Activated naive CD8-positive, alpha-beta T cell treated with anti-CD3 and anti-CD28 coated beads for 36 hours (primary cell): ENCODE measurements around the gene EIF1. TPM values are rescaled to one million over a fixed set of nuclear protein-coding genes. Genes with fewer than 3 reads are reported as not detected.

Experiments used
- DNase-seq: peaks from one replicate; pipeline ENCODE4 v3.0.0; 2021
- H3K27ac Mint-ChIP-seq: one replicate; pipeline ENCODE4 v1.8.0; 2022; ENCODE audit warnings: mild to moderate bottlenecking, moderate library complexity, mixed read lengths
- H3K27me3 Mint-ChIP-seq: one replicate; pipeline ENCODE4 v1.8.0; 2022; ENCODE audit warnings: mild to moderate bottlenecking, mixed read lengths
- H3K36me3 Mint-ChIP-seq: one replicate; pipeline ENCODE4 v1.8.0; 2021; ENCODE audit warnings: mild to moderate bottlenecking, mixed read lengths
- H3K4me1 Mint-ChIP-seq: one replicate; pipeline ENCODE4 v1.8.0; 2021; ENCODE audit warnings: mixed read lengths
- H3K4me3 Mint-ChIP-seq: one replicate; pipeline ENCODE4 v1.8.0; 2022; ENCODE audit warnings: mild to moderate bottlenecking, moderate library complexity, mixed read lengths
- H3K9me3 Mint-ChIP-seq: one replicate; pipeline ENCODE4 v1.8.0; 2022; ENCODE audit warnings: mixed read lengths
- total RNA-seq, 2 experiments: library from RNA; stranded (reverse); gene quantifications; one replicate each; pipeline ENCODE4 v1.2.3, GENCODE V29; 2021

EIF1 gene
- total RNA-seq, 2 experiments from 2014 or later, result 1,196 to 1,277 TPM

DNA sequence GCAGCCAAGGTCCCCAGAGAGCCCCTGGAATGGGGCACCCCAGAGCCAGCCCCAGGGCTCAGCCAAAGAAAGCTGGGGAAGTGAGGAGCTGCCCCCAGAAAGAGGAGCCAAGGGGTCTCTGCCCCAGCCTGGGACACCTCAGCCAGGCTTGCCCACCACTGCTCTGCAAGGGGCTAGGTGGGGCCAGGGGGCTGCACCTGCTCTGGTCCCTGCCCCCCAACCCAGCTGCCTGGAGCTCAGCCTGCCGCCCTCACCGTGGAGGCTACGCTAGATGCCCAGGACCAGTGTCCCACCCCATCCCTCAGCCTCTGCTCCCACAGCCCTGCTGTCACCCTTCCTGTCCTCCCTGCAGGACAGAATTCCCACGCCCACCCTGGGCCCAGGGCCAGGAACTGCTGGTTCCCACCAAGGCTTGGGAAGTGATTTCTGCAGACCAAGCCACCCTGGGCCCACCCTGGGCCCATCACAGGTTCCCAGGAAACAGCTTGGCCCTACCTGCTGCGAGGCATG is 36.2 kb upstream of the EIF1 start:
- H3K9me3 Mint-ChIP-seq, result no peaks in the 10 kb centered on the region
- no peak overlapping the region for H3K27ac Mint-ChIP-seq
- H3K4me1 Mint-ChIP-seq, result peaks cover 5% of the 10 kb centered on the region
- H3K4me3 Mint-ChIP-seq, result no peak overlapping the region
- DNase-seq, result no peak
- no peaks in the 10 kb centered on the region for H3K36me3 Mint-ChIP-seq
- no peaks in the 10 kb centered on the region for H3K27me3 Mint-ChIP-seq

DNA sequence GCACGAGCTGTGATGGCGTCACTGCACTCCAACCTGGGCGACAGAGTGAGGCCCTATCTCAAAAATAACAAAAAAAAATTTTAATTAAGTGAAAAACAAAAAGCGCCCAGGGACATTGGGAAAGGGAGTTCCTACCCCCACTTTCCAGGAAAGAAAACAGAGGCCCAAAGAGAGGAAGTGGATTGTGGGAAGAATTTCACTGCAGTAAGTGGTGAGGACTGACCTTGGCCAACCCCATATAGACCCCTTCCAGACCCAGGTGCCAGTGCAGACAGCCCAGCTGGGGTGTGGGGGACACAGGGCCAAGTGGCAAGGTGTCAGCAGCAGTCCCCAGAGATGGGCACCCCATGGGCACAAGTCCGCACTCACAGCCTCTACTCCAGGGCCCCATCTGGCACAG is 35.3 kb upstream of the EIF1 start:
- DNase-seq, result no peak
- Mint-ChIP-seq H3K4me3 (no peak overlapping the region), H3K4me1 (peaks cover 2% of the 10 kb centered on the region), H3K27ac (no peak overlapping the region), H3K9me3 (no peaks in the 10 kb centered on the region), H3K36me3 (no peaks in the 10 kb centered on the region), H3K27me3 (no peaks in the 10 kb centered on the region)

DNA sequence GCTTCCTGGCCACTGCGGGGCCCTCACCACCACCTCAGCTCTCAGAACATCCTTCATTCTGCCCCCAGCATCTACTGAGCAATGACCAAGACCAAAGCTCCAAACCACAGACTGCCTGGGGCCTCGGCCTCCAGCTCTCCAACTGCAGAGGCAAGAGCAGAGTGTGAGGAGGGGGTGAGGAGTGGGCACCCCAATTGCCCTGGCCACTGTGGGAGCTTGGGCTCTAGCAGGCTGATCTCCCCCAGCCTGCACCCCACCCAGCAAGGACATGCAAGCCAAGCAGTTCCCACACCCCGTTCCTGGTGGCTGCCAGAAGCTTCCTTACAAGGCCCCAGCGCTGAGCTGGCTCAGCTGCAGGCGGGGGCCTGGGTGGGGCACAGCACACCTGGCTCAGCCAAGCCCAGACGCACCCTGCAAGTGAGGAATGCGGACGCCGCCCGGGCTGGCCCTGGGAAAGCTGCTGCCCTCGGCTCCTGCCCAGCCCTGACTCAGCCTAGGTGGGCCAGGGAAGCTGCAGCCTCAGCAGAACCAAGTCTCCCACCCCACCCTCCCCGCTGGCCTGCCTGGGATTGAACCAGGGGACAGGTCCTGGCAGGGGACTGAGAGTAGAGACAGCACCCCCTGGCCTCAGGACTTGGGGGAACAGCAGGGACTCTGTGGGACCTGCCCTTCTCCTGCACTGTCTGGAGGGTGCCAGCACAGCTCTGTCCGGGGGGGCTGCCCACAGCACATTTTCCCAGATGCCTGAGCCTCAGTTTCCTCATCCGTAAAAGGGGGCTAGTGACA is 34.6 kb upstream of the EIF1 start:
- Mint-ChIP-seq H3K4me3 (no peak overlapping the region), H3K36me3 (no peaks in the 10 kb centered on the region), H3K27ac (no peak overlapping the region), H3K9me3 (no peaks in the 10 kb centered on the region), H3K4me1 (no peaks in the 10 kb centered on the region), H3K27me3 (no peaks in the 10 kb centered on the region)
- no peak for DNase-seq

DNA sequence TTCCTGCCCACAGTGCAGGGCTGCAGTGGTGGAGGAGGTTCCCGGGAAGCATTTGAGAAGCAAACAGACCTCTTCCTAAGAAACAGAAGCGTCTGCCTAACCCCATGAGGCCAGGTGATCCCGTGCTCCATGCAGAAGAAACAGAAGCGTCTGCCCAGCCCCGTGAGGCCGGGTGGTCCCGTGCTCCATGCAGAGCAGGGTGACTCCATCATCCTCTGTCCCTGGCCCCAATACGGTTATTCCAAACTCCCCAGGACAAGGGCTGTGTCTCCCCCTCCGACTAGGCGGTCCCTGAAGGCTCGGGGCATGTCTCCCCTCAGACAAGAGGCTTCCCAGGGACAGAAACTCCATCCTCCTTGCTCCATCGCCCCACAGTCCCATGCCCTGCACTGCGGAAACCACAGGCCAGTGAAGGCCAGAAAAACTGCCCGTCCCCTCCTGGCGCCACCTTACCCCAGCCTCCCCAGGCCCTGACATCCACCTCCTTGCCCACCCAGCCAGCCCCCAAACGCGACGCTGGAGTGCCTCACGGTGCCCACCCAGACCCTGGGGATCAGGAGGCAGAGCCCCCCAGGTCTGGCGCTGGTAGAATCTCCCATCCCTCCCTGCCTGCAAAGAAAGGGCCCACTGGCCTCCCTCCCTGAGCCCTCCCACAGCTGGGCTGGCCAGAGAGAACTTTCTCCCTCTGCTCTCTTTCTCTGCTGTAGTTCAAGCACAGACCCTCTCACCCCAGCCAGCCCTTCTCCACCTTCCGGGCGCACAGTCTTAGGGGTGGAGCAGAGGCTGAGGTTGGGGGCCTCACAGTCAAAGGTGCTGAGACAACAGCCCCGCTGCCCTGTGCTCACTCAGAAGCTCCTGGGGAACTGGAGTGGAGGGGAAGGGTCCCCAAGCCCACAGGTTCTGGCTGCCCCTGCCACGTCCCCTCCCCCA is 33.7 kb upstream of the EIF1 start:
- no peaks in the 10 kb centered on the region for H3K9me3 Mint-ChIP-seq
- no peaks in the 10 kb centered on the region for H3K4me1 Mint-ChIP-seq
- no peak for DNase-seq
- no peaks in the 10 kb centered on the region for H3K27me3 Mint-ChIP-seq
- no peak overlapping the region for H3K27ac Mint-ChIP-seq
- no peaks in the 10 kb centered on the region for H3K36me3 Mint-ChIP-seq
- no peak overlapping the region for H3K4me3 Mint-ChIP-seq

DNA sequence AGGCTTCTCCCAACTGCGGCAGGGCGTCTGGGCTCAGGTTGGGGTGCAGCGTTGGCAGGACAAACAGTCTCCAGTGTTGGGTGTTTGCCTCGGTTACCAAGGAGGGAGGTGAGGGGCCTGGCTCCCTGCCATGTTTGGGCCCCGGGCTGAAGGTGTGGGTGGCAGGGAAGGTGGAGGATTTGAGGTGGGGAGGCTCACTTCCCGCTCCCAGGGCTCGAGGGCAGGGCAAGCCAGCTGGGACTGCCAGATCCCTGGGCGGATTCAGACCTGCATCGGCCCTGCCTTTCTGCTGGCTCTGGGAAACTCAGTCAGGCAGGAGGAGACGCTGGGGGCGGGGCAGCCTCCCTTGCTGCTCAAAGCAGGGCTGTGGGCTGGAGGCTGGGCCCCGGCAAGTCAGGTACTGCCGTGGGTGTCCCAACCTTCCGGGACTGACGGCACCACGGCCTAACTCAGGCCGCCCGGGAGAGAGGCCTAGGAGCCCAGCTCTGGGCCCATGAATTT is 33.0 kb upstream of the EIF1 start:
- H3K36me3 Mint-ChIP-seq, result no peaks in the 10 kb centered on the region
- H3K27me3 Mint-ChIP-seq, result no peaks in the 10 kb centered on the region
- no peaks in the 10 kb centered on the region for H3K4me1 Mint-ChIP-seq
- no peak overlapping the region for H3K27ac Mint-ChIP-seq
- DNase-seq, result no peak
- H3K9me3 Mint-ChIP-seq, result no peaks in the 10 kb centered on the region
- H3K4me3 Mint-ChIP-seq, result no peak overlapping the region

DNA sequence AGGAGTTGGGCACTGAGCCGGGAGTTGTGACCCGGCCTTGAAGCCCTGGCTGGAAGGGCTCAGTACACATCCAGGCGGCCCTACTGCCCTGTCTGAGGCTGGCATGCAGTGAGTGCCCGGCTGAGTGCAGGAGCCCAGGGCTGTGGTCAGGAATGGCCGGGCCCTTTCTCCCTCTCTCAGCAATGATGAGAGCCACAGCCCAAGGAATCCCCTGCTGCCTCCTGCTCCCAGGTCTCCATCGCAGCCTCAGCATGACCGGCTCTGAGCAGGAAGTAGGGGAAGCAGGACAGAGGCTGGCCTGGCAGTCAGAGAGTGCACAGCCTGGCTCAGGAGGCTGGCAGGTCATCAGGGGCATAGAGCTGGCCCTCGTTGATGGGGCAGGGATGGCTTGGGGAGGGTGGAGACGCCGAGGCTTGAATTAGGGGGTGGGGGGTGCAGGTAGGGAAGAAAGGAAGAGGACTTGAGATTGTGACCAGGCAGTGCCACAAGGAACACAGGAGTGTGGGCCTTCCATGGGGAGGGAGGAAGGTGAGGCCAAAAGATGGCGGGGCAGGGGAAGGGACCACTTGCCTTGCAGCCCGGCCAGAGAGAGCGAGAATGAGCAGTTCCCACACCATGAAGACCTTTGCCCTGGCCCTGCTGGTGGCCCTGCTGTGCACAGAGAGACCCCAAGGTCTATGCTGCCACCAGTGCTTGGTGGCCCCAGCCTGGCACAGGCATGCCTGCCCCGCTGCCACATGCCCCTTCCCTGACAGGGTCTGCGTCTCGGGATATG is 32.2 kb upstream of the EIF1 start:
- Mint-ChIP-seq H3K9me3 (no peaks in the 10 kb centered on the region), H3K36me3 (no peaks in the 10 kb centered on the region), H3K27ac (no peak overlapping the region), H3K4me1 (no peaks in the 10 kb centered on the region), H3K4me3 (no peak overlapping the region), H3K27me3 (no peaks in the 10 kb centered on the region)
- DNase-seq, result no peak

DNA sequence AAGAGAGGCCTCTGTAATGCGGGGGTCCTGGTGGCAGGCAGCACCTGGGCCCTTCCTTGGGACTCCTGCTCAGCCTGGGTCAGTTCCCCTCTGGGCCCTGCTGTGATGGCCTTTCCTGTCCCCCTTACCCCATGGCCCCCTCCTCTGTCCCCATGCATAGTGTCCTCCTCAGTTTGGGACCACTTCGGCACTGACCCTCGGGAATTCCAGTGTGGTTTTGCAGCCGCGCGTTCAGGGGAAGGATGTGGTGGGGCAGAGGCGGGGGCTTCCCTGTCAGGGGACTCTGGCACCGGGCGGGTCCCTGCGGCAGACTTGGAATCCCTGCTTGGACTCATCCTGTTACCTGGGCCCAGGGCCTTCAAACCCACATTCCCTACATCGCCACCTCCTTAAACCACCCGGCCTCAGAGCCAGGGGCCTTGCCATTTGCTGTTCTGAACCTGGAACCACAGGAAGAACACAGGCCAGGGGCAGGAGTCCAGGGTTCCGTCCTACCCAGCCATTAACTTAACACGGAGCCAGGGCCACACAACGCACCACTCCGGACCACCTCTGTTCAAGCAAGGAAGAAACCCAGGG is 31.4 kb upstream of the EIF1 start:
- H3K4me1 Mint-ChIP-seq, result no peaks in the 10 kb centered on the region
- no peaks in the 10 kb centered on the region for H3K9me3 Mint-ChIP-seq

DNA sequence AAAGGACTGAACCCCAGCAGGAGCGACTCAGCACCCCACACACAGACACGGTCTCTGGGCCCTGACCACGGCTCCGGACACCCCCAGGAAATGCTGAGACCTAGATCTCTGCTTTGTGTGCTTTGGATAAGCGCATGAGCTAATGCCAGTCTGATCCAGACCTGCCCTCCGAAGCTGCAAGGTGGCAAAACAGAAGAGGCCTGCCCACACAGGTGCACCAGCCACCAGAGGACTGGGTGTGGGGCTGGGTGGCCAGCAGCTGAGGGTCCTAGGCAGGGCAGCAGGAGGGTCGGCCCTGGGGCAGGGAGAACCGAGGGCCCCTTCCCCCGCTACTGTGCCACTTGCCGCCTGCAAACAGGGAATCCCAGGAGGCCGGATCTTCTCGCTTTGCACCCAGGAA is 30.7 kb upstream of the EIF1 start:
- Mint-ChIP-seq H3K4me3 (no peak overlapping the region), H3K9me3 (no peaks in the 10 kb centered on the region), H3K36me3 (no peaks in the 10 kb centered on the region), H3K27ac (no peak overlapping the region), H3K4me1 (no peaks in the 10 kb centered on the region), H3K27me3 (no peaks in the 10 kb centered on the region)
- DNase-seq, result no peak

More for the DNA sequence above, 31.4 kb upstream of the EIF1 start:
- Mint-ChIP-seq H3K27me3 (no peaks in the 10 kb centered on the region), H3K36me3 (no peaks in the 10 kb centered on the region), H3K27ac (no peak overlapping the region), H3K4me3 (no peak overlapping the region)
- DNase-seq, result no peak

DNA sequence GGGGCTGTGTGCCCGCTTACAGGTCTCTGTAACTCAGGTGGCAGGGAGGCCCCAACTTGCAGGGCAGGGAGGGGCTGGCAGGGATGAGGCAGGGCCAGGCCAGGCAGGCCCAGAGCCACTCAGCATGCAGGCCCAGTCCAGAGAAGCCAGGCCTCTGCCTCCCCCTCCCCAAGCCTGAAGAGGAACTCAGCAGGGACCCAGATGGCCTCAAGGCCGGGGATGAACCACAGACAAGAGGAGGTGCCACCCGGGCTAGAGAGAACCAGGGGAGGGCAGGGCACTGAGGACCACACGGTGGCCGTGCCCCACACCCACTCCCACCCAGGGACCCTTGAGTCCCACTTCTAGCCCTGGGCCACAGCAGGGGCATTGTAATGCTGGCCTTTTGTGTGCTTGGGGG is 29.8 kb upstream of the EIF1 start:
- Mint-ChIP-seq H3K36me3 (no peaks in the 10 kb centered on the region), H3K9me3 (no peaks in the 10 kb centered on the region), H3K27me3 (no peaks in the 10 kb centered on the region), H3K27ac (no peak overlapping the region), H3K4me1 (no peaks in the 10 kb centered on the region), H3K4me3 (no peak overlapping the region)
- no peak for DNase-seq

DNA sequence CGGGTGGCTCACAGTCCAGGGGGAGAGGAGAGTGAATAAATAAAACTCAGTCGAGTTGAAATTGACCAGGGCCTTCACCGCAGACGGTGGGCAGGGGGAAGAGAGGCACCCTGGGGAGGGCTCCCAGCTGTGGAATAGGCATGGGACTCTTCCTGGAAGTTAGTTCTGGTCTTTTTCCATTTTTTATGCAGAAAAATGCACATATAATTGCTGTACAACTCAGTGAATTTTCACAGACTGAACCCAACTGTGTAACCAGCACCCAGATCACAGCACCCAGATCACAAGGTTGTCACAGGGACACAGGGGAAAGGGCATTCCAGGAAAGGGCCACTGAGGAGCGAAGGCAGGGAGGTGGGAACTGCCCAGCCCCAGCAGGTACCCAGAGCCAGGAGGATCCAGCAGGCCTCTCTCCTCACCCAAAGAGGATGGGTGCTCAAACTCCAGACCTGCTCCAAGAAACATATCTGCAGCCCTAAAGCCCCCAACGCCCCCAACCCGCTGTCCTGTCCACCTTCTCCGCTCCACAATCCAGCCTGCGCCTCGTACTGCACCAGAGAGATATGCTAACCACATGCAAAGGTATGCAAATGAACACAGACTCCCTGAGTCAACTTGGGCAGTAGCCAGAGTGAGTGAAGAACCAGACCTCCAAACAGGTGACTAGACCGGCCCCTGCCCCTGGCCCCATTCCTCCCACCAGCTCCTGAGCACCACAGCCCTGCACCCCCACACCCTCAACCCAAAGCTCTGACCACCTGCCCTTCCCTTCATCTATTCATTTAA is 29.1 kb upstream of the EIF1 start:
- Mint-ChIP-seq H3K4me1 (peaks cover 4% of the 10 kb centered on the region), H3K27me3 (no peaks in the 10 kb centered on the region), H3K36me3 (no peaks in the 10 kb centered on the region), H3K4me3 (no peak overlapping the region), H3K9me3 (no peaks in the 10 kb centered on the region), H3K27ac (no peak overlapping the region)
- DNase-seq, result no peak

DNA sequence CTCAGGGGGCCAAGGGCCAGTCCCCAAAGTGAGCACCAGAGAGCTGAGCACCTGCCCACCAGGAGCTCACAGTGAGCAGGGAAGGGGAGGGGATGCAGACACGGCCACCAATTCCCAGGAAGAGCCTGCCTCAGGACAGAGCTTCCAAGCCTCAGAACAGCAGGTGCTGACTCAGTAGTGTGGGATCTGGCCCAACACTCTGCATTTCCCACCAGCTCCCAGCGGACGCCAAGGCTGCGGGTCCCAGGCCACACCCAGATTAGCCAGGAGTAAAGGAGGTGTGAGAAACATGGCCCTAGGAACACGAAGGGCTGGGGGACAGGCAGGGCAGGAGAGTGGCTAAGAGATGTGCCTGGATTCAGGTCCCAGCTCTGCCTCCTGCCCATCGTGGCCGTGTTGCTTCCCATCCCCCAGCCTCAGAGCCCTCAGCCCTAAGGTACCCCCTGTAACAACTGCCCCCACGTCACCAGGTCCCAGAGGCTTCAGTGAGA is 28.4 kb upstream of the EIF1 start:
- Mint-ChIP-seq H3K9me3 (no peaks in the 10 kb centered on the region), H3K4me1 (peaks cover 7% of the 10 kb centered on the region), H3K27ac (no peak overlapping the region), H3K36me3 (no peaks in the 10 kb centered on the region), H3K27me3 (no peaks in the 10 kb centered on the region), H3K4me3 (no peak overlapping the region)
- no peak for DNase-seq

DNA sequence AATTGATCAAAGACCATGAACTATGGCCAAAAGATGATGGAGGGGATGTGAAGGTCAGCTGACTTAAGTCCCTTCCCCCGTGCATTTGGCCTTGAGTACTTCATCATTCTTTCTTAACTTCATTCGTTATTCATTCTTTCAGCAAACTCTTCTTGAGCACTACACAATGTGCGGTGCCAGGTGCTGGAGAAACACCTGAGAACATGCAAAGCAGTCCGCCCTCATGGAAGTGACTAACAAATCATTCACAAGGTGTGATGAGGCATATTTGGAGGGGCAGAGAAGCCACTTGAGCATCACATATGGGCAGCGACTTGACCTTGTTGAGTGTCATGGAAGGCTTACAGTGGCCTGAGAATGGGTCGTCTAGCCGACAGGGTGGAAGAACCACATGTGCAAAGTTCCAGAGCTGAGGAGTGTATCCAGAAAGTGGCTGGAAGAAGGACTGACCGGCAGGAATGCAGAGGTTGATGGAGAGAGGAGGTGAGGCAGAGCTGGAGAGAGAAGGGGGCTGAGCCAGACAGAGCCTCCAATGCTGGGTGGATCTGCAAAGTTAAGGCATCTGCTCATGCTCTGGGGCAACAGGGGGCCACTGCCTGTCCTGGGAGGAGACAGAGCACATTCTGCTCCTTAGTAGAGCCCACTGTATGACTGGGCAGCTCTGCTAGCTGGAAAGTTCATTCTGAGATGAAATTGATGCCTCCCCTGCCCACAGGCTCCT is 25.1 kb upstream of the EIF1 start:
- H3K9me3 Mint-ChIP-seq, result no peaks in the 10 kb centered on the region
- H3K27ac Mint-ChIP-seq, result no peak overlapping the region
- H3K36me3 Mint-ChIP-seq, result no peaks in the 10 kb centered on the region
- H3K4me3 Mint-ChIP-seq, result no peak overlapping the region
- no peak for DNase-seq
- peaks cover 3% of the 10 kb centered on the region for H3K27me3 Mint-ChIP-seq
- H3K4me1 Mint-ChIP-seq, result peaks cover 25% of the 10 kb centered on the region

DNA sequence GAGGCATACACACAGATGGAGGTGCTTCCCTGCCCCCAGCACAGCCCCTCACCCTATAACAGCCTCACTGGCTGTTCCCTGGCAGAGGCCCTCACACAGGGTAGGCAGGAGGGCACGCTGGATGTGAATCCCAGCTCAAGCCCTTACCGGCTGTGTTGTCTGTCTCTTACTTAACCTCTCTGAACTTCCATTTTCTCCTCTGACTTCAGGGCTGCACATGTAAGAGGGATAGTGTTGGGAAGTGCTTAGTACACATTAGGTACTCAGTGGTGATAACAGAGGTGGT is 24.6 kb upstream of the EIF1 start:
- H3K27ac Mint-ChIP-seq, result no peak overlapping the region
- peaks cover 3% of the 10 kb centered on the region for H3K27me3 Mint-ChIP-seq
- H3K4me1 Mint-ChIP-seq, result peaks cover 28% of the 10 kb centered on the region
- no peak overlapping the region for H3K4me3 Mint-ChIP-seq
- no peaks in the 10 kb centered on the region for H3K36me3 Mint-ChIP-seq
- H3K9me3 Mint-ChIP-seq, result no peaks in the 10 kb centered on the region
- DNase-seq, result no peak
